ENCODE results near the gene SLCO3A1. TPM values are rescaled to one million over a fixed set of nuclear protein-coding genes. Genes with fewer than 3 reads are reported as not detected.

Gene SLCO3A1
- total and polyA plus RNA-seq, 2 experiments from 2014 or later, result 1.9 to 6.9 TPM

GRCh38 chr15:92112711-92113110 is 259.2 kb downstream of the SLCO3A1 start:
- in situ Hi-C loops (cut with MboI), result no loop called here
- no peaks in the 10 kb centered on the region for H4K20me1 ChIP-seq (ENCODE audit: insufficient read depth)
- no peak overlapping the region for H3K4me2 ChIP-seq (ENCODE audit: unreplicated experiment)
- H3K27me3 ChIP-seq (replicated peaks; ENCODE audit: insufficient read depth), result no peaks in the 10 kb centered on the region
- 64 to 65% methylated on average over 3 of the region's 3 CpGs for whole genome bisulfite sequencing, 2 experiments (ENCODE audit: low coverage in 1 of 2, low lambda C conversion rate in 2 of 2, missing lambda C conversion rate in 2 of 2)
- no peak overlapping the region for H2AFZ ChIP-seq
- no peaks in the 10 kb centered on the region for H3K9me3 ChIP-seq (ENCODE audit: low read depth)
- H3K36me3 ChIP-seq (ENCODE audit: low read depth), result no peaks in the 10 kb centered on the region
- no peak overlapping the region for H3K27ac ChIP-seq
- H3K4me3 ChIP-seq, result no peak overlapping the region
- no peak for TF ChIP-seq EZH2 (IDR thresholded peaks at IDR 0.05; ENCODE audit: insufficient read depth, poor library complexity, severe bottlenecking)
- no peak for TF ChIP-seq EZH2phosphoT487 (IDR thresholded peaks at IDR 0.05; ENCODE audit: insufficient read depth, low read depth)
- no peak for DNase-seq
- H3K4me1 ChIP-seq (ENCODE audit: insufficient read depth), result peaks cover 15% of the 10 kb centered on the region; the same call in 1 of the 2 replicates
- no peaks in the 10 kb centered on the region for H3K79me2 ChIP-seq (ENCODE audit: insufficient read depth)
- no peak overlapping the region for H3K9ac ChIP-seq
- H3F3A ChIP-seq (ENCODE audit: insufficient read depth), result peaks cover 15% of the 10 kb centered on the region
- no peaks in the 10 kb centered on the region for H3K9me2 ChIP-seq (ENCODE audit: insufficient read depth)

GRCh38 chr15:92113832-92114231 is 260.3 kb downstream of the SLCO3A1 start:
- in situ Hi-C loops (cut with MboI), result no loop called here
- Histone ChIP-seq H3K79me2 (ENCODE audit: insufficient read depth) (no peaks in the 10 kb centered on the region), H4K20me1 (ENCODE audit: insufficient read depth) (no peaks in the 10 kb centered on the region), H3K4me1 (ENCODE audit: insufficient read depth) (peaks cover 25% of the 10 kb centered on the region; the same call in 1 of the 2 replicates), H3K4me2 (ENCODE audit: unreplicated experiment) (no peak overlapping the region), H3K9me3 (ENCODE audit: low read depth) (no peaks in the 10 kb centered on the region), H3K4me3 (no peak overlapping the region), H3K36me3 (ENCODE audit: low read depth) (no peaks in the 10 kb centered on the region), H3K9me2 (ENCODE audit: insufficient read depth) (no peaks in the 10 kb centered on the region), H3K27me3 (replicated peaks; ENCODE audit: insufficient read depth) (no peaks in the 10 kb centered on the region), H3K27ac (no peak overlapping the region), H3F3A (ENCODE audit: insufficient read depth) (peaks cover 25% of the 10 kb centered on the region), H2AFZ (no peak overlapping the region), H3K9ac (no peak overlapping the region)
- no peak for DNase-seq
- no peak for TF ChIP-seq EZH2 (IDR thresholded peaks at IDR 0.05; ENCODE audit: insufficient read depth, poor library complexity, severe bottlenecking)
- no peak for TF ChIP-seq EZH2phosphoT487 (IDR thresholded peaks at IDR 0.05; ENCODE audit: insufficient read depth, low read depth)
- WGBS, 2 experiments (ENCODE audit: low coverage in 1 of 2, low lambda C conversion rate in 2 of 2, missing lambda C conversion rate in 2 of 2), result 72 to 82% methylated on average over 3 of the region's 3 CpGs

- Histone ChIP-seq H3F3A (ENCODE audit: insufficient read depth) (peaks cover 25% of the 10 kb centered on the region), H4K20me1 (ENCODE audit: insufficient read depth) (no peaks in the 10 kb centered on the region), H3K4me1 (ENCODE audit: insufficient read depth) (peaks cover 25% of the 10 kb centered on the region; the same call in 1 of the 2 replicates), H3K27me3 (replicated peaks; ENCODE audit: insufficient read depth) (no peaks in the 10 kb centered on the region), H3K4me3 (no peak overlapping the region), H3K9ac (no peak overlapping the region), H2AFZ (no peak overlapping the region), H3K9me3 (ENCODE audit: low read depth) (no peaks in the 10 kb centered on the region), H3K27ac (no peak overlapping the region), H3K79me2 (ENCODE audit: insufficient read depth) (no peaks in the 10 kb centered on the region), H3K36me3 (ENCODE audit: low read depth) (no peaks in the 10 kb centered on the region), H3K4me2 (ENCODE audit: unreplicated experiment) (no peak overlapping the region), H3K9me2 (ENCODE audit: insufficient read depth) (no peaks in the 10 kb centered on the region)
- TF ChIP-seq EZH2 (IDR thresholded peaks at IDR 0.05; ENCODE audit: insufficient read depth, poor library complexity, severe bottlenecking) (no peak), EZH2phosphoT487 (IDR thresholded peaks at IDR 0.05; ENCODE audit: insufficient read depth, low read depth) (no peak)
- no peak for DNase-seq
- 95 to 96% methylated on average over 1 of the region's 1 CpG for WGBS, 2 experiments (ENCODE audit: low coverage in 1 of 2, low lambda C conversion rate in 2 of 2, missing lambda C conversion rate in 2 of 2)
- in situ Hi-C loops (cut with MboI), result no loop called here
Observed at GRCh38 chr15:92115834-92116233, 262.3 kb downstream of the SLCO3A1 start.

- WGBS, 2 experiments (ENCODE audit: low coverage in 1 of 2, low lambda C conversion rate in 2 of 2, missing lambda C conversion rate in 2 of 2), result 89 to 95% methylated on average over 5 of the region's 5 CpGs
- Histone ChIP-seq H3K4me2 (ENCODE audit: unreplicated experiment) (no peak overlapping the region), H3K79me2 (ENCODE audit: insufficient read depth) (no peaks in the 10 kb centered on the region), H3K27ac (no peak overlapping the region), H3F3A (ENCODE audit: insufficient read depth) (peaks cover 23% of the 10 kb centered on the region), H3K9ac (no peak overlapping the region), H3K4me3 (no peak overlapping the region), H3K4me1 (ENCODE audit: insufficient read depth) (peaks cover 25% of the 10 kb centered on the region; the same call in 1 of the 2 replicates), H3K36me3 (ENCODE audit: low read depth) (no peaks in the 10 kb centered on the region), H3K9me2 (ENCODE audit: insufficient read depth) (no peaks in the 10 kb centered on the region), H4K20me1 (ENCODE audit: insufficient read depth) (no peaks in the 10 kb centered on the region), H2AFZ (no peak overlapping the region), H3K9me3 (ENCODE audit: low read depth) (no peaks in the 10 kb centered on the region), H3K27me3 (replicated peaks; ENCODE audit: insufficient read depth) (no peaks in the 10 kb centered on the region)
- in situ Hi-C loops (cut with MboI), result no loop called here
- TF ChIP-seq EZH2phosphoT487 (IDR thresholded peaks at IDR 0.05; ENCODE audit: insufficient read depth, low read depth) (no peak), EZH2 (IDR thresholded peaks at IDR 0.05; ENCODE audit: insufficient read depth, poor library complexity, severe bottlenecking) (no peak)
- DNase-seq, result no peak
Observed at GRCh38 chr15:92116330-92116729, 262.8 kb downstream of the SLCO3A1 start.

All from GM23248 (cell line).